ENCODE results near the gene OR2Y1. TPM values are rescaled to one million over a fixed set of nuclear protein-coding genes. Genes with fewer than 3 reads are reported as not detected.
"Not testable (repeated sequence)": the region's sequence is repeated elsewhere in the genome, so short reads cannot be mapped to it uniquely, and the experiment has no call there.

The OR2Y1 gene
- total RNA-seq, 4 donors from 2014 or later = not detected

GRCh38 chr5:180718810-180719453, 20.9 kb downstream of the OR2Y1 start:
- DNase-seq (ENCODE audit: low spot score in 2 of 2) = peak in 1 of 2 donors; percentile 24
- no peaks in the 10 kb centered on the region for H3K9me3 ChIP-seq
- TF ChIP-seq EP300 (IDR thresholded peaks at IDR 0.05) = no peak
- peak in 3 of 5 experiments; percentile 45 to 55 (median 48) for TF ChIP-seq CTCF (IDR thresholded peaks at IDR 0.05)
- no peaks in the 10 kb centered on the region for H3K4me1 ChIP-seq
- no peak overlapping the region for H3K4me3 ChIP-seq
- H3K27me3 ChIP-seq = no peaks in the 10 kb centered on the region
- no peak overlapping the region for H3K27ac ChIP-seq
- no peaks in the 10 kb centered on the region for H3K36me3 ChIP-seq
- 33 to 40% methylated on average over 6 of the region's 6 CpGs for WGBS, 2 donors

GRCh38 chr5:180717989-180718388, 21.9 kb downstream of the OR2Y1 start:
- Histone ChIP-seq H3K27me3 (no peaks in the 10 kb centered on the region), H3K4me1 (no peaks in the 10 kb centered on the region), H3K36me3 (no peaks in the 10 kb centered on the region), H3K9me3 (peaks cover 0 to 3% (median 0%) of the 10 kb centered on the region in 4 donors), H3K4me3 (no peak overlapping the region), H3K27ac (no peak overlapping the region)
- 37 to 41% methylated on average over 1 of the region's 1 CpG for WGBS, 2 donors
- no peak for TF ChIP-seq CTCF (IDR thresholded peaks at IDR 0.05)
- no peak for TF ChIP-seq EP300 (IDR thresholded peaks at IDR 0.05)
- TF ChIP-seq POLR2A (IDR thresholded peaks at IDR 0.05) = no peak
- no peak for DNase-seq (ENCODE audit: low spot score in 2 of 2)

GRCh38 chr5:180704362-180704761, 35.5 kb downstream of the OR2Y1 start:
- no peaks in the 10 kb centered on the region for H3K36me3 ChIP-seq
- no peak for TF ChIP-seq EP300 (IDR thresholded peaks at IDR 0.05)
- no peak for TF ChIP-seq CTCF (IDR thresholded peaks at IDR 0.05)
- no peak for TF ChIP-seq POLR2A (IDR thresholded peaks at IDR 0.05)
- H3K4me1 ChIP-seq = no peaks in the 10 kb centered on the region
- DNase-seq (ENCODE audit: low spot score in 2 of 2) = no peak
- H3K27me3 ChIP-seq = no peaks in the 10 kb centered on the region
- peaks cover 0 to 6% (median 4%) of the 10 kb centered on the region in 4 donors for H3K9me3 ChIP-seq
- H3K27ac ChIP-seq = no peak overlapping the region
- H3K4me3 ChIP-seq = no peak overlapping the region
- 47 to 52% methylated on average over 2 of the region's 2 CpGs for WGBS, 2 donors

GRCh38 chr5:180703912-180704311, 35.9 kb downstream of the OR2Y1 start:
- no peak overlapping the region for H3K4me3 ChIP-seq
- H3K9me3 ChIP-seq = peaks cover 0 to 6% (median 4%) of the 10 kb centered on the region in 4 donors
- H3K27me3 ChIP-seq = no peaks in the 10 kb centered on the region
- no peak for TF ChIP-seq POLR2A (IDR thresholded peaks at IDR 0.05)
- no peak for TF ChIP-seq CTCF (IDR thresholded peaks at IDR 0.05)
- no peak for TF ChIP-seq EP300 (IDR thresholded peaks at IDR 0.05)
- H3K36me3 ChIP-seq = no peaks in the 10 kb centered on the region
- 72 to 78% methylated on average over 7 of the region's 7 CpGs for WGBS, 2 donors
- H3K27ac ChIP-seq = no peak overlapping the region
- DNase-seq (ENCODE audit: low spot score in 2 of 2) = no peak
- no peaks in the 10 kb centered on the region for H3K4me1 ChIP-seq

- WGBS, 2 donors = 92 to 93% methylated on average over 2 of the region's 2 CpGs
- H3K4me3 ChIP-seq; DNase-seq (ENCODE audit: low spot score in 2 of 2): not testable (repeated sequence)
These were observed 36.5 kb downstream of the OR2Y1 start for GRCh38 chr5:180703371-180703770.

GRCh38 chr5:180700440-180700839, 39.4 kb downstream of the OR2Y1 start:
- H3K27me3 ChIP-seq; H3K36me3 ChIP-seq; H3K4me3 ChIP-seq; H3K4me1 ChIP-seq; DNase-seq (ENCODE audit: low spot score in 2 of 2); H3K27ac ChIP-seq: not testable (repeated sequence)
- peaks cover 0 to 16% (median 8%) of the 10 kb centered on the region in 4 donors for H3K9me3 ChIP-seq
- 94 to 97% methylated on average over 4 of the region's 4 CpGs for WGBS, 2 donors

More at GRCh38 chr5:180703371-180703770, 36.5 kb downstream of the OR2Y1 start:
- not testable (repeated sequence) for H3K36me3 ChIP-seq, H3K9me3 ChIP-seq, H3K27ac ChIP-seq, H3K4me1 ChIP-seq, H3K27me3 ChIP-seq
